COR-L47 (cell line): ENCODE measurements around the gene TMEM63A.
"Not testable (repeated sequence)": the region's sequence is repeated elsewhere in the genome, so short reads cannot be mapped to it uniquely, and the experiment has no call there.

Experiments used
- DNase-seq: peaks from one replicate; lab custom pipeline; 2025; lab: John Stamatoyannopoulos, UW

TMEM63A gene

GRCh38 chr1:225845097-225845496 lies 37.1 kb downstream of the TMEM63A start:
- DNase-seq = no peak

DNA sequence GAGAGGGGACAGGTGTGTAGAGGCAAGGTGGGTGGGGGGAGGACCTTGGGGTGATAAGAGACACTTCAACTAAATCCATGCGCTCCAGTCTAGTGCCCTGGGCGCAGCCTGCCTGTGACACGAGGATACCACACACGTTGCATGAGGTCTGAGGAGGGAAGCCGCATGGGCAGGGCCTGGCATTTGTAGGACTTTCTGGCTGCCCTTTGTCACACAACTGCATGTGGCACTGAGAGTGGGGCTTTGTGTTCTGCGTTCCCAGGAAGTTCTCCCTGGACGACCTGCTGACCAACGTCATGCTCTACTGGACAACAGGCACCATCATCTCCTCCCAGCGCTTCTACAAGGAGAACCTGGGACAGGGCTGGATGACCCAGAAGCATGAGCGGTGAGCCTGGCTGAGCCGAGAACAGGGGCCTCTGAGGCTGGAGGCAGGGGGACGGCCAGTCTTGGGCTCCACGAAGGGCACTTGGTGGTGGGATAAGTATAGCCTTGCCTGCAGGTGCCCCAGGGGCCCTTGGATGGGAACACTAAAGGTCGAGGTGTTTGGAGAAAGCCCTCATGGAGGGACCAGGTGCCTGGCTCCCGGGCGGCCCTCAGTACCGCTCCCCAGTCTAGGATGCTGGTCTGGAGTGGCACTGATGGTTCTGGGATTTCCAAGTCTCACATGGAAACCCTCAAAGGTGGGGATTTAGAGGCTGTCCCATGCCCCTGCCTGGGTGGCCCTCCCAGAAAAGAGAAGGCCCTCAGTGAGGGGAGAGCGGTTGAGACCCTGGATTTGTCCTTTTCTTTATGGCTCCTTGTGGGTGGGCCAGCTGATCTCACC lies 37.7 kb downstream of the TMEM63A start:
- no peak for DNase-seq

- DNase-seq = no peak
Measured at GRCh38 chr1:225843426-225843795, 38.8 kb downstream of the TMEM63A start.

GRCh38 chr1:225842788-225843425 lies 39.3 kb downstream of the TMEM63A start:
- DNase-seq = no peak

DNA sequence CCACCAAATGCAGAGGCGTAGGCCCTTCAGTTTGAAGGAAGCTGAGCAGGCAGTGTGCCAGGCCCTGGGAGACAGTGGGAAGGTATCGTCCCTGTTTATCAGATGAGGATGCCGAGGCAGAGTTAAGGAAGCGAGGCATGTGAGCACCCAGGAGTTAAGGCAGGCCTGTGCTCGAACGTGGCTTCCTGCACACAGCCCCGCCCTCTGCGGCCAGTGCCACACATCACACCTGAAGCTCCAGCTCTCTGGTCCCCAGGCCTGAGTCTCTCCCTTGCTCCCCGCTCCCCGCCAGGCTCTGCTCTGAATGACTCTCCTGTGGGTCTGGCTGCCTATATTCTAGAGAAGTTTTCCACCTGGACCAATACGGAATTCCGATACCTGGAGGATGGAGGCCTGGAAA lies 40.1 kb downstream of the TMEM63A start:
- no peak for DNase-seq

GRCh38 chr1:225840713-225841112 lies 41.5 kb downstream of the TMEM63A start:
- DNase-seq = no peak

DNA sequence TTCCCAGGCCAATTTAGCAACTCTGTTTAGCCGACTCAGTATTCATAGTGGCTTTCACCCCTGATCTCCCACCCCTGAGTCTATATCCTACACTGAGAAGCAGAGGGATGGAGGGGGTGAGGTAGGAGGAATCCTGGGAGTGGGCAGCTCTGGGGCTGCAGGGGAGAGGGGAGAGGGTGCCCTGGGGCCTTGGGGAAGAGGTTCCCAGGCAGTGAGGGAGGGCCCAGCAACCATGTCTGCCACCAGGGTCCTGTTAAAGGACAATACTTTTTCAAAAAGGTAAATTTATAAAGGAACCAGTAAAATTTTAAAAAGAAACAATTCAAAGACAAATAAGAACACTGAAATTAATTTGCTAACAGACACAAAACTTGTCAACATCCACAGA lies 42.0 kb downstream of the TMEM63A start:
- DNase-seq = no peak

DNA sequence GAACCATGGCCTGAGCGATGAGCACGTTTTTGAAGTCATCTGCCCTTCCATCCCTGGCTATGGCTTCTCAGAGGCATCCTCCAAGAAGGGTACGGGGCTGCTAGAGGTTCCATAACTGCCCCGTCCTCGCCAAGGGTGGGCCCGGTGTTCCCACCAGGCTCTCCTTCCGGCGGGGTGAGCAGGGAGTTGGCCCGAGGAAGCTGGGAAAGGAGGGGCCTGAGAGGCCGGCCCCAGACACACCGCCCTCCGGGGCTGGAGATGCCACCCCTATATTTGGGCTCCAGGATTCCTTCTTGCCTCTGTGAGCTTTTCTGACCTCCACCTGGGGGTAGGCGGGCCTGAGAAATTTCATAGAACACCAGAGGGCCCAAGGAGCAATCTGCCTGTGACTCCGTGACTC lies 43.4 kb downstream of the TMEM63A start:
- DNase-seq = no peak

DNA sequence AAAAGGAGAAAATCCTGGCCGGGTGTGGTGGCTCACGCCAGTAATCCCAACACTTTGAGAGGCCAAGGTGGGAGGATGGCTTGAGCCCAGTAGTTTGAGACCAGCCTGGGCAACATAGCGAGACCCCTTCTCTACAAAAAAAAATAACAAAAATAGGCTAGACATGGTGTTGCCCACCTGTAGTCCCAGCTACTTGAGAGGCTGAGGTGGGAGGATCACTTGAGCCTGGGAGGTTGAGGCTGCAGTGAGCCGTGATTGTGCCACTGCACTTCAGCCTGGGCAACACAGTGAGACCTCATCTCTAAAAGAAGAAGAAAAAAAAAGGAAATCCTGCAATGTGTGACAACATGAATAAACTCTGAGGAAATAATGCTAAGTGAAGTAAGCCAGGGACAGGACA lies 45.9 kb downstream of the TMEM63A start:
- DNase-seq = not testable (repeated sequence)

DNA sequence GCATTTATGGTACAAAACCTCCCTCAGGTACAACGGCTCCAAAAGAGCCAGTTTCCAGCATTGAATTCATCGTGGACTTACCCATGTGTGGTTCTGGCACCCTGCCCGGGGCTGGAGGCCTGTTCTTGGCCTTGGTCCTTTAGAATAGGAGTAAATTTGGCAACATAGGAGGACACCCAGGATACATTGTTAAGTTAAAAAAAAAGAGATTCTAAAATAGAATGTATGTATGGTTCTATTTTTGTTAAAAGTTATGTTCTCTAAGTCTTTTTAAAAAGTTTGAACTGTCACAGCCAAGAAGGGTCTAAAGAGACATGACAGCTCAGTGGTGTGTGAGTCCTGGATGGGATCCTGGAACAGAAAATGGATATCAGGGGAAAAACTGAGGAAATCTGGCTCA lies 46.3 kb downstream of the TMEM63A start:
- DNase-seq = no peak

DNA sequence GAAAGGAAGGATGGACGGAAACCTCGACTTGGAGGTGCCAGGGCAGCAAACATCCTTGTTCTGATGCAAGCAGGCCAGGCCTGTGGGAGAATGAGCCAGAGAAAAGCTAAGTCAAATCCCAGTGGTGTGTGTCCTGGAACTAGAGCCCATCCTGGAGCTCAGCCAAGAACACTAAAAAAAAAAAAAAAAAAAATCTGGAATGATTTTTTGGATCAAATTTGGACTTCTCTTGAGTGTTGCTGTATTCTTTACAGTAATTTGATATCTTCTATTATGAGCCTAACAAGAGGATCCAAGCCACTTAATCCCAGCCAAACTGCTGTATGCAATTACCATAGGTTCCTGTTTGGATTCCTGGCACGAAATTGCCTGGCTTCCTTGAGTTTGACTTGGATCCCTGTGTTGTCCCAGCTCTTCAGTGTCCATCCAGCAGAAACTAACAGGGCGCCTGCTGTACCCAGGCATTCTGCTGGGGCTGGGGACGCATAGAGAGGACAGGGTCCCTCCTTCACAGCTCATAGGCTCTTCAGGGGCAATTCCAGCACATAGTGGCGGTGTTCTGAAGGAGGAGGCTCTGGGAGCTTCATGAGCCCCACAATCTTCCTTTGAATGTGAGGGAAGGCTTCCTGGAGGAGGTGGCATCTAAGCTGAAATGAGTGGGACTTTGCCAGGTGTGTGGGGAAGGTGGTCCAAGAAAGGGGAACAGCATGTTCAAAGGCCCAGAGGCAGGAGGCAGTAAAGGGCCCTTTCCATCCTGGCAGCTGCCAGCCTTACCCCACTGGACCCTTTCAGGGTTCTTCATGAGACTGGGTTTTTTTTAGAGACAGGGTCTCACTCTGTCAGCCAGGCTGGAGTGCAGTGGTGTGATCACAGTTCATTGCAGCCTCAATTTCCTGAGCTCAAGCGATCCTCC lies 47.5 kb downstream of the TMEM63A start:
- DNase-seq = peak; percentile 67

DNA sequence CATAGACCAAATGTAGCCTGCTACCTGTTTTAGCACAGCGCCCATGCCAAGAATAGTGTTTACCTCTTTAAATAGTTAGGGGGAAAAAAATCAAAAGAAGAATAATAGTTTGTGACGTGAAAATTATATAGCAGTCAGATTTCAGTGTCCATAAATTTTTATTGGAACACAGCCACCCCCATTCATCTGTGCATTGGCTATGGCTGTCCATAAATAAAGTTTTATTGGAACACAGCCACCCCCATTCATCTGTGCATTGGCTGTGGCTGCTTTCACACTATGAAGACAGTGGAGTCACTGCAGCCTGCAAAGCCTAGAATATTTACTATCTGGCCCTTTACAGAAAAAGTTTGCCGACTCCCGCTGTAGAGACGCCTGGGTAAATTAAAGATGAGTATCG lies 51.3 kb downstream of the TMEM63A start:
- no peak for DNase-seq

DNA sequence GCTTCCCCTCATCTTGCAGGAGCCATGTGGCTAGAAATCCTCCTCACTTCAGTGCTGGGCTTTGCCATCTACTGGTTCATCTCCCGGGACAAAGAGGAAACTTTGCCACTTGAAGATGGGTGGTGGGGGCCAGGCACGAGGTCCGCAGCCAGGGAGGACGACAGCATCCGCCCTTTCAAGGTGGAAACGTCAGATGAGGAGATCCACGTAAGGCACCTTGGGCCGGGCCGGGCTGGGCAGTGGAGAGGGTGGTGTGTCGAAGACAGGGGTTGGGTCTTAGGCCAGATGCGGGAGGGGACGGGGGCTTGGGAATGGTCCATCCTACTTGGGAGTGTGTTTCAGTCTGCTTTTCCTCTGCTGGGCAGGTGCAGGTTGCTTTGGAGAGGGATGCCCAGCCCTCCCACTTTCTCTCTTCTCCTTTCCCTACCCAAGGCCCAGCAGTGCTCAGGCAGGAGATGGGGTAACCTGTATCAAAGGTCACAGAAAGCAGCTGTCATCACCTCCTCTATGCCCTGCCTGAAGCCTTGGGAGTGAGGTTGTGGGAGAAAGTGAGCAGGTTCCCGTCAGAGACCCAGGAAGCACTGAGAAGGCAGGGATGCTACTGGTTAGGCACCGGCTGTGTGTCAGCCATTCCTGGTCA lies 53.4 kb downstream of the TMEM63A start:
- DNase-seq = no peak

GRCh38 chr1:225827076-225827475 lies 55.1 kb downstream of the TMEM63A start:
- no peak for DNase-seq

- DNase-seq = peak; percentile 22
Measured at GRCh38 chr1:225825607-225826007, 56.6 kb downstream of the TMEM63A start.

- DNase-seq = peak; percentile 73
Measured at GRCh38 chr1:225825078-225825477, 57.1 kb downstream of the TMEM63A start.

DNA sequence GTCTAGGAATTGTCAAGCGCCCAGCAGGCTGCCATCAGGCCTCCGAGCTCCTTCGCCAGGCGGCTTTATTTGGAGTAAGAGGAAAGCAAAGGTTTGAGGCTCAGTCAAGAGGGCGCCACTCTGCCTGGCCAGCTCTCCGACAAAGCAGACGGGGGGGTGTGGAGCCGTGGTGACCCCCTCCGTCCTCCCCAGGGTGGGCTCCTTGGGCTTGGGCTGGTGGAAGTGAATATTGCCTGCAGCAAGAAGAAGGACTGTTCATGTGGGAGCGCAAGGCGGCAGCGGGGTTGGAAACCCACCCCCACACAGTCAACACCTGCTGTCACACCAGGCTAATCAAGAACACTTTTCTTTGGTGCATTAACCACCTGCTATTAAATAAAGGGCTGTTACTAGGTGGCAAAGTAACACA lies 57.6 kb downstream of the TMEM63A start:
- peak; percentile 86 for DNase-seq

GRCh38 chr1:225823811-225824261 lies 58.3 kb downstream of the TMEM63A start:
- DNase-seq = no peak

DNA sequence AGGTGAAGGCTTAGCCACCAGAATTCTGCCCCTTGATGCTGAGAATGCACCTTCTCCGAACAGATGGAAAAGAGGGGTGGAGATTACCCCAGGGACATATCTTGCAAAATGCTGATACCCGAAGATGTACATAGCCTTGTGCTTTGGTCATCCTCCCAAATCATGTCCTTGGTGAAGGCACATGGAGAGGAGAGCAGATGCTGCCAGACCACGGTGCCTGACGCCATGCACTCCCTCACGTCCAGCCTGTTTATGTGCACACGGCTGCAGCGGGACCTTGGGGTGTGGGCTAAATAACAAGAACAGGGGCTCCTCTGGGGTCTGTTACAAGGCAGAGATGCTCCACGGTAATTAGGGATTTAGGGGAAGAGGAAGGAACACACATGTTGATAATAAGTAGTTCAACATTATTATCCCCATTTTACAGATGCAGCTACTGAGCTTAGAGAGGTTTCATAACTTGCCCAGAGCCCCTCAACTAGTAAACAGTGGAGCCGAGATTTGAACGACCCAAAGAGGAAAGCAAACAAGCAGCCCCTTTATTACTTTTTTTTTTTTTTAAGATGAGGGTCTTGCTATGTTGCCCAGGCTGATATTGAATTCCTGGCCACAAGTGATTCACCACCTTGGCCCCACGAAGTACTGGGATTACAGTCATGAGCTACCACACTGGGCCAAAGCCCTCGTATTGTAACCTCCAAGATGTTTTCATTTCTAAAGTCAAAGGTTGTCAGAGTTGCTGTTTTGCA lies 59.4 kb downstream of the TMEM63A start:
- no peak for DNase-seq

DNA sequence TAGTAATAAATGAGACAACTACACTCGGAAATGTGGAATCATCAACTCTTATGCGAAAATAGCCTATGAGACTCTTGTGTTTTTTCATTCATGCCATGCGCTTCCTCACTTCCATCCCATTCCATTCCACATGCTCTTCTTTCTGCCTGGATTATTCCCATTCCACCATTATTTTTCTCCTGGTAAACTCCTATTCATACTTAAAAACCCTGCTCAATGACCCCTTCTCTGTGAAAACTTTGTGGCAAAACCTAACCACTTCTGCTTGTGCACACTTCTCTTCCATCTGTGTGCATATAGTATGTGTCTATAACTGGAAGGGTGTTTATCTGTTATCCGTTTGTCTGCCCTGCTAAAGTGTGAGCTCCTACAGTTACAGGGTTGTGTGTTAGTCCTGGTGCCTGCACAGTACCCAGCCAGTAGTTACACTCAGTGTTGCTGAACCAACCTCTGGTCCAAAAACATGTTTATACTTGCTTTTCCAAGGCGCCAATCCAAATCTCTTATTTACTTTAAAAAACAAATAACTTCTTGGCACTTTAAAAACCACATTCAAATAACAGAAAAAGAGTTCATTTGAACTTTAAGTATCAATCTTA lies 61.6 kb downstream of the TMEM63A start:
- DNase-seq = no peak
